Parathyroid adenoma (tissue), 2 donors: Measurements from ENCODE around the gene USP31.

Experiments used
- H2AFZ ChIP-seq: fragments of 300-600 bp; sonication (generic); one replicate; pipeline ENCODE4 v1.7.0; 2017; ENCODE audit warnings: antibody characterized with exemption, mild to moderate bottlenecking
- H3K27ac ChIP-seq: fragments of 300-600 bp; sonication (generic); one replicate; pipeline ENCODE4 v1.7.0; 2017
- H3K27me3 ChIP-seq: fragments of 300-600 bp; sonication (generic); one replicate; pipeline ENCODE4 v1.7.0; 2017; ENCODE audit warnings: low read length; ENCODE audit not compliant: control insufficient read depth, insufficient read depth
- H3K36me3 ChIP-seq: fragments of 300-600 bp; sonication (generic); one replicate; pipeline ENCODE4 v1.7.0; 2017; ENCODE audit warnings: low read length; ENCODE audit not compliant: control insufficient read depth, insufficient read depth
- H3K4me1 ChIP-seq: fragments of 300-600 bp; sonication (generic); one replicate; pipeline ENCODE4 v1.7.0; 2017; ENCODE audit warnings: control low read depth
- H3K4me2 ChIP-seq: fragments of 300-600 bp; sonication (generic); one replicate; pipeline ENCODE4 v1.7.0; 2017; ENCODE audit warnings: low read length
- H3K4me3 ChIP-seq: fragments of 300-600 bp; sonication (generic); one replicate; pipeline ENCODE4 v1.7.0; 2017; ENCODE audit warnings: low read depth, low read length
- H3K79me2 ChIP-seq: fragments of 300-600 bp; sonication (generic); one replicate; pipeline ENCODE4 v1.7.0; 2017; ENCODE audit warnings: control low read depth
- H3K9ac ChIP-seq: fragments of 300-600 bp; sonication (generic); one replicate; pipeline ENCODE4 v1.7.0; 2017; ENCODE audit warnings: mild to moderate bottlenecking
- H3K9me3 ChIP-seq: fragments of 300-600 bp; sonication (generic); one replicate; pipeline ENCODE4 v1.7.0; 2017; ENCODE audit warnings: low read length; ENCODE audit not compliant: control insufficient read depth
- TF ChIP-seq, protein P1 (sequence below): fragments of 300-600 bp; sonication (generic); IDR thresholded peaks from one replicate; pipeline ENCODE4 v1.7.0; 2017; ENCODE audit warnings: antibody characterized with exemption, mild to moderate bottlenecking
- donor health status: primary hyperparathyroidism.

USP31 gene

DNA sequence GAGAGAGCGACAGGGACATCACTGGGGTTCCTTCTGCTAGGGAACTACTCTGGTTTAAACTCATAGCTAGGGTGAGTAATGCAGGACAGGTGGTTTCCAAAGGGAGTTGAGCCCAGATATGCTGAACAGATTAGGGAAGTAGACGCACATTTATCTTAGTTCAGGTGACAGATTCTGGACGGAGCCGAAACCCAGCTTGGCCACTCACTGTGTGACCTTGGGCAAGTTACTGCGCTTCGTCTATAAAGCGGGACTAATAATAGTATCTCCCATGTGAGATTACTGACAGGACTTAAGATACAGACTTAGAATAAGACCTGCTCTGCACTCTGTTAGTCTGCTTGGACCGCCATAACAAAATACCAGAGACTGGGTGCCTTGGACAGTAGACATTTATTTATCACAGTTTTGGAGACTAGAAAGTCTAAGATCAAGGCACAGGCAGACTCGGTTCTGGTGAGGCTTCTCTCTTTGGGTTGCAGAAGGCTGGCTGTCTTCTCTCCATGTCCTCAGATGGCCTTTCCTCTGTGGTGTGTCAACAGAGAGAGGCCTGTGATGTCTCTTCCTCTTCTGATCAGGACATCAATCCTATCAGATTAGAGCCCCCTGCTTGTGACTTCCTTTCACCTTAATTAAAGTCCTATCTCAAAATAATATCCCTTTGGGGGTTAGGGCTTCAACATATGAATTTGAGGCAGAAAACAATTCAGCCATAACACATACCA lies 45.4 kb upstream of the USP31 start:
- Histone ChIP-seq H3K9me3 (no peaks in the 10 kb centered on the region), H3K9ac (no peak overlapping the region), H3K4me1 (no peaks in the 10 kb centered on the region), H3K27me3 (no peaks in the 10 kb centered on the region), H3K79me2 (no peaks in the 10 kb centered on the region), H2AFZ (no peak overlapping the region), H3K27ac (no peak overlapping the region), H3K4me2 (no peak overlapping the region), H3K36me3 (no peaks in the 10 kb centered on the region), H3K4me3 (no peak overlapping the region)
- TF ChIP-seq, protein P1, sequence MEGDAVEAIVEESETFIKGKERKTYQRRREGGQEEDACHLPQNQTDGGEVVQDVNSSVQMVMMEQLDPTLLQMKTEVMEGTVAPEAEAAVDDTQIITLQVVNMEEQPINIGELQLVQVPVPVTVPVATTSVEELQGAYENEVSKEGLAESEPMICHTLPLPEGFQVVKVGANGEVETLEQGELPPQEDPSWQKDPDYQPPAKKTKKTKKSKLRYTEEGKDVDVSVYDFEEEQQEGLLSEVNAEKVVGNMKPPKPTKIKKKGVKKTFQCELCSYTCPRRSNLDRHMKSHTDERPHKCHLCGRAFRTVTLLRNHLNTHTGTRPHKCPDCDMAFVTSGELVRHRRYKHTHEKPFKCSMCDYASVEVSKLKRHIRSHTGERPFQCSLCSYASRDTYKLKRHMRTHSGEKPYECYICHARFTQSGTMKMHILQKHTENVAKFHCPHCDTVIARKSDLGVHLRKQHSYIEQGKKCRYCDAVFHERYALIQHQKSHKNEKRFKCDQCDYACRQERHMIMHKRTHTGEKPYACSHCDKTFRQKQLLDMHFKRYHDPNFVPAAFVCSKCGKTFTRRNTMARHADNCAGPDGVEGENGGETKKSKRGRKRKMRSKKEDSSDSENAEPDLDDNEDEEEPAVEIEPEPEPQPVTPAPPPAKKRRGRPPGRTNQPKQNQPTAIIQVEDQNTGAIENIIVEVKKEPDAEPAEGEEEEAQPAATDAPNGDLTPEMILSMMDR: no peak

GRCh38 chr16:23188911-23189310 lies 39.7 kb upstream of the USP31 start:
- TF ChIP-seq, protein P1: no peak
- H3K4me1 ChIP-seq: no peaks in the 10 kb centered on the region
- H3K79me2 ChIP-seq: no peaks in the 10 kb centered on the region
- no peak overlapping the region for H3K4me3 ChIP-seq
- H3K36me3 ChIP-seq: no peaks in the 10 kb centered on the region
- no peak overlapping the region for H2AFZ ChIP-seq
- no peaks in the 10 kb centered on the region for H3K27me3 ChIP-seq
- H3K4me2 ChIP-seq: no peak overlapping the region
- H3K9ac ChIP-seq: no peak overlapping the region
- no peaks in the 10 kb centered on the region for H3K9me3 ChIP-seq
- no peak overlapping the region for H3K27ac ChIP-seq

DNA sequence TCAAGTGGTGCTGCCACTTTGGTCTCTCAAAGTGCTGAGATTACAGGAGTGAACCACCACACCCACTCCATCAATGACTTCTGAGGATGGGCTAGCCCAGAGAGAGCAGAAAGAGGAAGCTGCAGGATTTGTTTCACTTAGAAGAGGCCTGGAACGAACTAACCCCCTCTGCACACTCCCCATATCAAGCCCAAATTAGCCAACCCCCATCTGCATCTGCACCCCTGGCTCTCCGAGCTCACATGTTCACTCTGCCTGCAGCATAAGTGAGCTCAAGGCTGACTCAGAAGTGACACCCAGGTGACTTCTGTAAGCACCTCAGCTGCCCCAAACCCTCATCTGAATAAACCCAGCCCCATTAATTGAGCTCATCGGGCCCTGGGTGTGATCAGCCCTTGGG lies 38.1 kb upstream of the USP31 start:
- Histone ChIP-seq H3K4me2 (no peak overlapping the region), H3K9me3 (no peaks in the 10 kb centered on the region), H2AFZ (no peak overlapping the region), H3K4me3 (no peak overlapping the region), H3K9ac (no peak overlapping the region), H3K27ac (no peak overlapping the region), H3K4me1 (peaks cover 4% of the 10 kb centered on the region), H3K36me3 (no peaks in the 10 kb centered on the region), H3K27me3 (no peaks in the 10 kb centered on the region), H3K79me2 (no peaks in the 10 kb centered on the region)
- TF ChIP-seq, protein P1: no peak

DNA sequence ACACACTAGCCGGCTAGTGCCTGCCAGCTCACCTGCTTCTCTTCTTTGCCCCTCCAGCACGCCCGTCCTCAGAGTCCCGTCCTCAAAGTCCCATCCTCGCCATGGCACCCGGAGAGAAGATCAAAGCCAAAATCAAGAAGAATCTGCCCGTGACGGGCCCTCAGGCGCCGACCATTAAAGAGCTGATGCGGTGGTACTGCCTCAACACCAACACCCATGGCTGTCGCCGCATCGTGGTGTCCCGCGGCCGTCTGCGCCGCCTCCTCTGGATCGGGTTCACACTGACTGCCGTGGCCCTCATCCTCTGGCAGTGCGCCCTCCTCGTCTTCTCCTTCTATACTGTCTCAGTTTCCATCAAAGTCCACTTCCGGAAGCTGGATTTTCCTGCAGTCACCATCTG lies 36.9 kb upstream of the USP31 start:
- no peaks in the 10 kb centered on the region for H3K36me3 ChIP-seq
- TF ChIP-seq, protein P1: no peak
- H3K27ac ChIP-seq: no peak overlapping the region
- H3K4me2 ChIP-seq: no peak overlapping the region
- H3K79me2 ChIP-seq: no peaks in the 10 kb centered on the region
- no peak overlapping the region for H3K9ac ChIP-seq
- H3K4me1 ChIP-seq: peaks cover 4% of the 10 kb centered on the region
- no peaks in the 10 kb centered on the region for H3K9me3 ChIP-seq
- no peaks in the 10 kb centered on the region for H3K27me3 ChIP-seq
- H2AFZ ChIP-seq: no peak overlapping the region
- H3K4me3 ChIP-seq: no peak overlapping the region

DNA sequence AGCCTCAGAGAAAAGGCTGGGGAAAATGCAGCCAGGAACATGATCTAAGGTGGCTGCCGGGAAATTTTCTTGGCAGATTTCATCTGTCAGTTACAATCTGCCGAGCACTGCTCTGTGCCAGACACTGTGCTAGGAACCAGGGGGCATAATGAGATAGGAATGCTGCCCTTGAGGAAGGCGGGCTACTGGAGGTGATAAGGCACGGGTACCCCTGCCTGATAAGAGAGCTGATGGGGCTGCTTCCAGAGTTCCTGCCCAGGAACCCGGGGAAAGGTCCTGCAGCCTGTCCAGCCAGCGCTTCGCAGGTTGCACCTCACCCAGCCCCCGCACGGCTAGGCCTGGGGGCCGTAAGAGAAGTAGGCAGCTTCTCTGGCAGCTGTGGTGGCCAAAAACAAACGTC lies 36.4 kb upstream of the USP31 start:
- Histone ChIP-seq H3K36me3 (no peaks in the 10 kb centered on the region), H3K4me1 (peaks cover 4% of the 10 kb centered on the region), H3K4me2 (no peak overlapping the region), H3K27ac (no peak overlapping the region), H2AFZ (no peak overlapping the region), H3K4me3 (no peak overlapping the region), H3K27me3 (no peaks in the 10 kb centered on the region), H3K9me3 (no peaks in the 10 kb centered on the region), H3K9ac (no peak overlapping the region), H3K79me2 (no peaks in the 10 kb centered on the region)
- TF ChIP-seq, protein P1: no peak
